Measurements from ENCODE around the gene GPR160. TPM values are rescaled to one million over a fixed set of nuclear protein-coding genes. Genes with fewer than 3 reads are reported as not detected.

GPR160 gene
- total and polyA plus RNA-seq, 9 of the 15 experiments (the other 6 are each of a cell fraction or from before 2014, with no cell fraction given): 1.3 to 10.5 (median 8.3) TPM

DNA sequence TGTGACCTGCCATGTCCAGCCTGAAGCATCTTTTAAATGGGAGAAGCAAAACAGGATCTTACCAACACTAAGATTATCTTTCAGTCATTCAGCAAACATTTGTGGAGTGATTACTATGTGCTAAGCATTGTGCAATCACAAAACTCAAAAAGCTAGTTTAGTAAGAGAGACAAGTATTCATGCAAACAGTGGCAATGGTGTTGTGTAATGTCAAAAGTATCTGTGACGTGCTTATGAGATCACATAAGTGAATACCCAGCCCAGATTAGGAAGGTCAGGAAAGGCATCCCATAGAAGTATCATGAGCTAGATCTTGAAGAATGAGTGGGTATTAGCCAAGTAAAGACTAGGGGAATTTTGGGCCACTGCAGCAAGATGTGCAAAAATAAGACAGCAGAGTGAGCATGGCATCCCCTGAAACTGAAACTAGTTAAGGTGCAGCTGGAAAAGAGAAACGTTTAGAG, 39.1 kb upstream of the GPR160 start:
- Histone ChIP-seq H3K36me3 (ENCODE audit: control insufficient read depth, insufficient read depth, low read length) (peaks cover 27% of the 10 kb centered on the region; the same call in 1 of the 3 replicates), H3K27ac (ENCODE audit: extremely low read depth, low read depth, low read length) (no peak overlapping the region), H3K79me2 (ENCODE audit: control insufficient read depth, insufficient read depth, low read length) (no peaks in the 10 kb centered on the region), H3K9me1 (ENCODE audit: control insufficient read depth, insufficient read depth, low read length) (no peaks in the 10 kb centered on the region), H3K27me3 (ENCODE audit: control insufficient read depth in 2 of 2, insufficient read depth in 2 of 2, low read length in 2 of 2) (no peaks in the 10 kb centered on the region), H2AFZ (ENCODE audit: low read depth, low read length) (no peak overlapping the region), H3K9me3 (replicated peaks; ENCODE audit: control insufficient read depth, insufficient read depth, low read depth, low read length) (no peaks in the 10 kb centered on the region), H4K20me1 (replicated peaks; ENCODE audit: control insufficient read depth, insufficient read depth, low read length) (no peaks in the 10 kb centered on the region), H3K4me2 (ENCODE audit: insufficient read depth, low read length) (no peak overlapping the region), H3K4me3 (no peak overlapping the region), H3K4me1 (replicated peaks in 1 of 2; ENCODE audit: control insufficient read depth in 2 of 2, insufficient read depth in 2 of 2, low read length in 2 of 2) (no peaks in the 10 kb centered on the region), H3K9ac (ENCODE audit: insufficient read depth in 1 of 2, low read depth in 2 of 2, low read length in 2 of 2) (no peak overlapping the region)
- FAIRE-seq: no peak
- no peak for TF ChIP-seq RFX5 (IDR thresholded peaks at IDR 0.05; ENCODE audit: low read depth, low read length)
- TF ChIP-seq CEBPB (tag; IDR thresholded peaks at IDR 0.05): peak; percentile 87
- no peak for TF ChIP-seq CEBPG (CRISPR knock-in tag; IDR thresholded peaks at IDR 0.05)
- peak; percentile 61 to 66; a peak in 3 of 4 replicates for TF ChIP-seq CEBPG (tag; conservative IDR thresholded peaks at IDR 0.05 in 1 of 2, IDR thresholded peaks at IDR 0.05 in 1 of 2)
- BruUV-seq (replicated peaks): no TSS peak
- POLR2A ChIA-PET: interaction anchor here (0.8 kb wide), 1 partner anchor 12 kb away, joined by 3 read pairs; no protein-coding TSS in a partner anchor
- DNase-seq (ENCODE audit: extremely low read depth in 1 of 4, low spot score in 3 of 4): no peak
- 51% methylated on average over 2 of the region's 2 CpGs for WGBS (ENCODE audit: insufficient coverage, low coverage, missing lambda C conversion rate)
- intact Hi-C loops (cut with micrococcal nuclease): no loop called here
- ATAC-seq: no peak
- CTCF ChIA-PET (ENCODE audit: low intra/inter-chr PET ratio): no interaction called here
- in situ Hi-C loops (cut with MboI): no loop called here

DNA sequence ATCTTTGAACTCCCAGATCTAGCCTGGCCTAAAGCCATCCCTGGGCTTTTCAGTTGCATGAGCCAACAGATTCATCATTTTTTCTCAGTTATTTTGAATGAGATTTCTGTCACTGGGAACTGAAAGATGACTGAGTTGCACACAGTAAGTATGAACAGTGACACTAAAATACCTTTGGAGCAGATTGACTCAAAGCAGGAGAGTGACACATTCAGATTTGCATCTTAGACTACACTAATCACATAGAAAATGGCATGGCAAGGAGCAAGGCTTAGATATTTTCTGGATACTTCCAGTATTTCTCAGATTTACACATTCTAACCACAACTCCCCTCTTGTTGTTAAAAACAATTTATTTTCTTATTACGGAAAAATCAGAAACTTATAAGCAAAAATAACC, 38.4 kb upstream of the GPR160 start:
- intact Hi-C loops (cut with micrococcal nuclease): no loop called here
- Histone ChIP-seq H3K36me3 (ENCODE audit: control insufficient read depth, insufficient read depth, low read length) (peaks cover 21% of the 10 kb centered on the region; the same call in 1 of the 3 replicates), H3K9me1 (ENCODE audit: control insufficient read depth, insufficient read depth, low read length) (no peaks in the 10 kb centered on the region), H4K20me1 (replicated peaks; ENCODE audit: control insufficient read depth, insufficient read depth, low read length) (no peaks in the 10 kb centered on the region), H3K4me3 (no peak overlapping the region), H3K27ac (ENCODE audit: extremely low read depth, low read depth, low read length) (no peak overlapping the region), H3K9me3 (replicated peaks; ENCODE audit: control insufficient read depth, insufficient read depth, low read depth, low read length) (no peaks in the 10 kb centered on the region), H2AFZ (ENCODE audit: low read depth, low read length) (no peak overlapping the region), H3K4me2 (ENCODE audit: insufficient read depth, low read length) (no peak overlapping the region), H3K27me3 (ENCODE audit: control insufficient read depth in 2 of 2, insufficient read depth in 2 of 2, low read length in 2 of 2) (no peaks in the 10 kb centered on the region), H3K9ac (ENCODE audit: insufficient read depth in 1 of 2, low read depth in 2 of 2, low read length in 2 of 2) (no peak overlapping the region), H3K79me2 (ENCODE audit: control insufficient read depth, insufficient read depth, low read length) (no peaks in the 10 kb centered on the region), H3K4me1 (replicated peaks in 1 of 2; ENCODE audit: control insufficient read depth in 2 of 2, insufficient read depth in 2 of 2, low read length in 2 of 2) (no peaks in the 10 kb centered on the region)
- in situ Hi-C loops (cut with MboI): no loop called here
- no peak for ATAC-seq
- CTCF ChIA-PET (ENCODE audit: low intra/inter-chr PET ratio): no interaction called here
- DNase-seq (ENCODE audit: extremely low read depth in 1 of 4, low spot score in 3 of 4): no peak
- WGBS (ENCODE audit: insufficient coverage, low coverage, missing lambda C conversion rate): 96% methylated on average over 1 of the region's 1 CpG
- POLR2A ChIA-PET: no interaction called here
- no TSS peak for BruUV-seq (replicated peaks)
- FAIRE-seq: no peak
- TF ChIP-seq, protein P1, sequence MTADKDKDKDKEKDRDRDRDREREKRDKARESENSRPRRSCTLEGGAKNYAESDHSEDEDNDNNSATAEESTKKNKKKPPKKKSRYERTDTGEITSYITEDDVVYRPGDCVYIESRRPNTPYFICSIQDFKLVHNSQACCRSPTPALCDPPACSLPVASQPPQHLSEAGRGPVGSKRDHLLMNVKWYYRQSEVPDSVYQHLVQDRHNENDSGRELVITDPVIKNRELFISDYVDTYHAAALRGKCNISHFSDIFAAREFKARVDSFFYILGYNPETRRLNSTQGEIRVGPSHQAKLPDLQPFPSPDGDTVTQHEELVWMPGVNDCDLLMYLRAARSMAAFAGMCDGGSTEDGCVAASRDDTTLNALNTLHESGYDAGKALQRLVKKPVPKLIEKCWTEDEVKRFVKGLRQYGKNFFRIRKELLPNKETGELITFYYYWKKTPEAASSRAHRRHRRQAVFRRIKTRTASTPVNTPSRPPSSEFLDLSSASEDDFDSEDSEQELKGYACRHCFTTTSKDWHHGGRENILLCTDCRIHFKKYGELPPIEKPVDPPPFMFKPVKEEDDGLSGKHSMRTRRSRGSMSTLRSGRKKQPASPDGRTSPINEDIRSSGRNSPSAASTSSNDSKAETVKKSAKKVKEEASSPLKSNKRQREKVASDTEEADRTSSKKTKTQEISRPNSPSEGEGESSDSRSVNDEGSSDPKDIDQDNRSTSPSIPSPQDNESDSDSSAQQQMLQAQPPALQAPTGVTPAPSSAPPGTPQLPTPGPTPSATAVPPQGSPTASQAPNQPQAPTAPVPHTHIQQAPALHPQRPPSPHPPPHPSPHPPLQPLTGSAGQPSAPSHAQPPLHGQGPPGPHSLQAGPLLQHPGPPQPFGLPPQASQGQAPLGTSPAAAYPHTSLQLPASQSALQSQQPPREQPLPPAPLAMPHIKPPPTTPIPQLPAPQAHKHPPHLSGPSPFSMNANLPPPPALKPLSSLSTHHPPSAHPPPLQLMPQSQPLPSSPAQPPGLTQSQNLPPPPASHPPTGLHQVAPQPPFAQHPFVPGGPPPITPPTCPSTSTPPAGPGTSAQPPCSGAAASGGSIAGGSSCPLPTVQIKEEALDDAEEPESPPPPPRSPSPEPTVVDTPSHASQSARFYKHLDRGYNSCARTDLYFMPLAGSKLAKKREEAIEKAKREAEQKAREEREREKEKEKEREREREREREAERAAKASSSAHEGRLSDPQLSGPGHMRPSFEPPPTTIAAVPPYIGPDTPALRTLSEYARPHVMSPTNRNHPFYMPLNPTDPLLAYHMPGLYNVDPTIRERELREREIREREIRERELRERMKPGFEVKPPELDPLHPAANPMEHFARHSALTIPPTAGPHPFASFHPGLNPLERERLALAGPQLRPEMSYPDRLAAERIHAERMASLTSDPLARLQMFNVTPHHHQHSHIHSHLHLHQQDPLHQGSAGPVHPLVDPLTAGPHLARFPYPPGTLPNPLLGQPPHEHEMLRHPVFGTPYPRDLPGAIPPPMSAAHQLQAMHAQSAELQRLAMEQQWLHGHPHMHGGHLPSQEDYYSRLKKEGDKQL (CRISPR knock-in tag; IDR thresholded peaks at IDR 0.05; ENCODE audit: borderline replicate concordance): no peak
- TF ChIP-seq, protein P2, sequence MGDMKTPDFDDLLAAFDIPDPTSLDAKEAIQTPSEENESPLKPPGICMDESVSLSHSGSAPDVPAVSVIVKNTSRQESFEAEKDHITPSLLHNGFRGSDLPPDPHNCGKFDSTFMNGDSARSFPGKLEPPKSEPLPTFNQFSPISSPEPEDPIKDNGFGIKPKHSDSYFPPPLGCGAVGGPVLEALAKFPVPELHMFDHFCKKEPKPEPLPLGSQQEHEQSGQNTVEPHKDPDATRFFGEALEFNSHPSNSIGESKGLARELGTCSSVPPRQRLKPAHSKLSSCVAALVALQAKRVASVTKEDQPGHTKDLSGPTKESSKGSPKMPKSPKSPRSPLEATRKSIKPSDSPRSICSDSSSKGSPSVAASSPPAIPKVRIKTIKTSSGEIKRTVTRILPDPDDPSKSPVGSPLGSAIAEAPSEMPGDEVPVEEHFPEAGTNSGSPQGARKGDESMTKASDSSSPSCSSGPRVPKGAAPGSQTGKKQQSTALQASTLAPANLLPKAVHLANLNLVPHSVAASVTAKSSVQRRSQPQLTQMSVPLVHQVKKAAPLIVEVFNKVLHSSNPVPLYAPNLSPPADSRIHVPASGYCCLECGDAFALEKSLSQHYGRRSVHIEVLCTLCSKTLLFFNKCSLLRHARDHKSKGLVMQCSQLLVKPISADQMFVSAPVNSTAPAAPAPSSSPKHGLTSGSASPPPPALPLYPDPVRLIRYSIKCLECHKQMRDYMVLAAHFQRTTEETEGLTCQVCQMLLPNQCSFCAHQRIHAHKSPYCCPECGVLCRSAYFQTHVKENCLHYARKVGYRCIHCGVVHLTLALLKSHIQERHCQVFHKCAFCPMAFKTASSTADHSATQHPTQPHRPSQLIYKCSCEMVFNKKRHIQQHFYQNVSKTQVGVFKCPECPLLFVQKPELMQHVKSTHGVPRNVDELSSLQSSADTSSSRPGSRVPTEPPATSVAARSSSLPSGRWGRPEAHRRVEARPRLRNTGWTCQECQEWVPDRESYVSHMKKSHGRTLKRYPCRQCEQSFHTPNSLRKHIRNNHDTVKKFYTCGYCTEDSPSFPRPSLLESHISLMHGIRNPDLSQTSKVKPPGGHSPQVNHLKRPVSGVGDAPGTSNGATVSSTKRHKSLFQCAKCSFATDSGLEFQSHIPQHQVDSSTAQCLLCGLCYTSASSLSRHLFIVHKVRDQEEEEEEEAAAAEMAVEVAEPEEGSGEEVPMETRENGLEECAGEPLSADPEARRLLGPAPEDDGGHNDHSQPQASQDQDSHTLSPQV (IDR thresholded peaks at IDR 0.05): no peak

All from K562 (cell line).